ENCODE results near the gene TRPT1.

TRPT1 gene

GRCh38 chr11:64234647-64235379 is 8.8 kb upstream of the TRPT1 start:
- no peaks in the 10 kb centered on the region for H3K27me3 ChIP-seq (ENCODE audit: insufficient read depth, poor library complexity, severe bottlenecking)
- H3K4me3 ChIP-seq (replicated peaks; ENCODE audit: insufficient read depth, low read length) = peak overlapping the region; percentile 53
- DNase-seq (ENCODE audit: low read depth in 1 of 2, low spot score in 1 of 2) = no peak
- H3K27ac ChIP-seq (replicated peaks) = no peak overlapping the region
- no peak for TF ChIP-seq POLR2AphosphoS5 (IDR thresholded peaks at IDR 0.05; ENCODE audit: low read depth)

GRCh38 chr11:64233913-64234586 is 8.1 kb upstream of the TRPT1 start, which contains the start of gene VEGFB:
VEGFB (plus strand) TSS chr11:64234584; CDS start chr11:64234834, 250 bp downstream.
- DNase-seq (ENCODE audit: low read depth in 1 of 2, low spot score in 1 of 2) = no peak
- no peaks in the 10 kb centered on the region for H3K27me3 ChIP-seq (ENCODE audit: insufficient read depth, poor library complexity, severe bottlenecking)
- H3K4me3 ChIP-seq (replicated peaks; ENCODE audit: insufficient read depth, low read length) = peak within 1 kb of the TSS; percentile 53
- H3K27ac ChIP-seq (replicated peaks) = no peak within 1 kb of the TSS
- no peak for TF ChIP-seq REST (IDR thresholded peaks at IDR 0.05; ENCODE audit: insufficient replicate concordance, low read depth)
- TF ChIP-seq GABPA (IDR thresholded peaks at IDR 0.05; ENCODE audit: low read depth) = no peak
- TF ChIP-seq POLR2AphosphoS5 (IDR thresholded peaks at IDR 0.05; ENCODE audit: low read depth) = no peak
- no peak for TF ChIP-seq CTCF (IDR thresholded peaks at IDR 0.05; ENCODE audit: insufficient read depth, low read length)
- TF ChIP-seq SPI1 (IDR thresholded peaks at IDR 0.05; ENCODE audit: borderline replicate concordance, low read depth) = no peak

- DNase-seq (ENCODE audit: low read depth in 1 of 2, low spot score in 1 of 2) = no peak
- no peaks in the 10 kb centered on the region for H3K27me3 ChIP-seq (ENCODE audit: insufficient read depth, poor library complexity, severe bottlenecking)
- no peak overlapping the region for H3K27ac ChIP-seq (replicated peaks)
Observed at GRCh38 chr11:64232967-64233315, 7.0 kb upstream of the TRPT1 start.

More at GRCh38 chr11:64232967-64233315, 7.0 kb upstream of the TRPT1 start:
- no peak overlapping the region for H3K4me3 ChIP-seq (replicated peaks; ENCODE audit: insufficient read depth, low read length)
- TF ChIP-seq POLR2AphosphoS5 (IDR thresholded peaks at IDR 0.05; ENCODE audit: low read depth) (no peak), GABPA (IDR thresholded peaks at IDR 0.05; ENCODE audit: low read depth) (no peak), REST (IDR thresholded peaks at IDR 0.05; ENCODE audit: insufficient replicate concordance, low read depth) (no peak), SPI1 (IDR thresholded peaks at IDR 0.05; ENCODE audit: borderline replicate concordance, low read depth) (no peak), CTCF (IDR thresholded peaks at IDR 0.05; ENCODE audit: insufficient read depth, low read length) (no peak)

All from HL-60 (cell line).